Bronchial epithelial cell (primary cell): ENCODE measurements around the gene ITGA5. TPM values are rescaled to one million over a fixed set of nuclear protein-coding genes. Genes with fewer than 3 reads are reported as not detected.
A peak's percentile ranks its signal among the peaks of the same experiment; 100 is the strongest.

Source experiments
- DNase-seq: peaks from one replicate; pipeline ENCODE4 v3.0.0-alpha.2; 2010; ENCODE audit warnings: low read depth
- FAIRE-seq: peaks from 2 replicates; lab custom pipeline; 2011; peaks lifted over from hg19 to GRCh38; lab: Jason Lieb, UNC
- H3K27me3 ChIP-seq: 2 replicates; pipeline ENCODE4 v1.5.1; 2011; ENCODE audit warnings: low read length; ENCODE audit not compliant: control insufficient read depth, insufficient read depth
- H3K36me3 ChIP-seq: 2 replicates; pipeline ENCODE4 v1.5.1; 2011; ENCODE audit warnings: low read length; ENCODE audit not compliant: control insufficient read depth, insufficient read depth
- H3K4me3 ChIP-seq: 2 replicates; pipeline ENCODE4 v1.5.1; 2011; ENCODE audit warnings: mild to moderate bottlenecking, low read depth, low read length, control low read depth
- CTCF ChIP-seq: IDR thresholded peaks from 2 replicates; pipeline ENCODE4 v1.5.1; 2011; ENCODE audit warnings: mild to moderate bottlenecking, moderate library complexity, low read length, control low read depth, inconsistent platforms; ENCODE audit not compliant: insufficient read depth, severe bottlenecking
- total RNA-seq: library from RNA; depleted of rRNA; stranded (reverse); fragments of >200 nt; gene quantifications from 2 replicates; pipeline ENCODE4 v1.2.1, GENCODE V29; 2014

Gene ITGA5
- 53.5 and 98.5 TPM in 2 replicates for total RNA-seq

GRCh38 chr12:54419088-54419887 lies at the start of gene ITGA5:
ITGA5 (minus strand) TSS chr12:54419266; CDS start chr12:54419198, 68 bp downstream.
- peak within 1 kb of the TSS; percentile 90 for H3K4me3 ChIP-seq
- no peak for TF ChIP-seq CTCF
- no peak for FAIRE-seq

GRCh38 chr12:54465857-54466523 lies 46.9 kb upstream of the ITGA5 start:
- Histone ChIP-seq H3K27me3 (peaks cover 4% of the 10 kb centered on the region), H3K36me3 (no peaks in the 10 kb centered on the region), H3K4me3 (no peak overlapping the region)
- DNase-seq, result no peak
- TF ChIP-seq CTCF, result no peak
- no peak for FAIRE-seq

More at GRCh38 chr12:54419088-54419887, at the start of gene ITGA5:
- peak; percentile 67 for DNase-seq
- peaks cover 3% of the 10 kb centered on the region for H3K36me3 ChIP-seq
- H3K27me3 ChIP-seq, result no peaks in the 10 kb centered on the region

- no peaks in the 10 kb centered on the region for H3K36me3 ChIP-seq
- H3K27me3 ChIP-seq, result peaks cover 4% of the 10 kb centered on the region
- no peak overlapping the region for H3K4me3 ChIP-seq
- no peak for FAIRE-seq
- DNase-seq, result no peak
- no peak for TF ChIP-seq CTCF
Measured at GRCh38 chr12:54463484-54463883, 44.4 kb upstream of the ITGA5 start.

- FAIRE-seq, result no peak
- no peak for TF ChIP-seq CTCF
- Histone ChIP-seq H3K4me3 (no peak overlapping the region), H3K27me3 (peaks cover 4% of the 10 kb centered on the region), H3K36me3 (no peaks in the 10 kb centered on the region)
- peak; percentile 87 for DNase-seq
Measured at GRCh38 chr12:54463034-54463433, 44.0 kb upstream of the ITGA5 start.

- TF ChIP-seq CTCF, result no peak
- no peak for FAIRE-seq
- peaks cover 4% of the 10 kb centered on the region for H3K27me3 ChIP-seq
Measured at GRCh38 chr12:54460317-54460923, 41.4 kb upstream of the ITGA5 start.

More at GRCh38 chr12:54460317-54460923, 41.4 kb upstream of the ITGA5 start:
- Histone ChIP-seq H3K36me3 (no peaks in the 10 kb centered on the region), H3K4me3 (no peak overlapping the region)
- DNase-seq, result no peak
